D721Med (cell line): ENCODE results near the gene ZNF700.
"Not testable (repeated sequence)": the region's sequence is repeated elsewhere in the genome, so short reads cannot be mapped to it uniquely, and the experiment has no call there.

Experiments
- DNase-seq: peaks from one replicate; pipeline ENCODE4 v3.0.0; 2011; ENCODE audit warnings: low spot score; ENCODE audit not compliant: insufficient read length
- FAIRE-seq: peaks from 2 replicates; lab custom pipeline; 2011; peaks lifted over from hg19 to GRCh38; lab: Jason Lieb, UNC
- TF ChIP-seq, protein P1 (sequence below): IDR thresholded peaks from 2 replicates; pipeline ENCODE4 v1.5.1; 2012; ENCODE audit warnings: mild to moderate bottlenecking, control low read depth; ENCODE audit not compliant: insufficient read depth; ENCODE audit errors: missing control alignments

Gene ZNF700

DNA sequence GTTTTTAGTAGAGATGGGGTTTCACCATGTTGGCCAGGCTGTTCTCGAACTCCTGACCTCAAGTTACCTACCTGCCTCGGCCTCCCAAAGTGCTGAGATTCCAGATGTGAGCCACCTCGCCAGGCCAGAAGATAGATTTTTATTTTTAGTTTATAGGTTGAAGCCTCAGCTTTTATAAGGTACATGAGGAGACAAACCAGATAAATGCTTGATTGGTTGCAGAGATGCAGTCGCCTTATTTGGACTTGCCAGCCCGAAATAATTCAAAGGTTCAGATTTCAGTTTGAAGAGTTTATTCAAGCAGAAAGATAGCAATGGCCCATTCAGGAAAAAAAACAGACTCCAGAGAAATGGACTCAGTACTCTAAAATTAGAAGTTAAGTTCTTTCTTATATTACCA, 34.3 kb upstream of the ZNF700 start:
- FAIRE-seq: no peak

DNA sequence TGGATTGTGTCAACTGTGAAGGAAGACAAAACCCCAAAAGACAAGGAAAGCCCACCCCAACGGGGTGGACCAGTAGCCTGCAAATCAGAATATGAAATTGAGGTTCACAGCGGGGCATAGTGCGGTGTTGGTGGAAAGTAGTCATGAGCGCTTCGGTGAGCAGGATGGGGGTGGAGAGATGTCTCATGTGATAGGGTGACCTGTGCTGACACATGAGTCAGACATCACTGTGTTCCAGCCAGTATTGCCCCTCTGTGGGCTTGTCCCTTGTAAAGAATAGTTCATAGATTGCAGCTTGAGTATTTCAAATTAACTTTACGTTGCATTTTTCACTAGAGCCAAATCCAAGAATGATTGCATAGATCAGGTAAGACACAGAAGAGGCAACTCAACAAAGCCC, 30.1 kb upstream of the ZNF700 start:
- no peak for FAIRE-seq
- TF ChIP-seq, protein P1, sequence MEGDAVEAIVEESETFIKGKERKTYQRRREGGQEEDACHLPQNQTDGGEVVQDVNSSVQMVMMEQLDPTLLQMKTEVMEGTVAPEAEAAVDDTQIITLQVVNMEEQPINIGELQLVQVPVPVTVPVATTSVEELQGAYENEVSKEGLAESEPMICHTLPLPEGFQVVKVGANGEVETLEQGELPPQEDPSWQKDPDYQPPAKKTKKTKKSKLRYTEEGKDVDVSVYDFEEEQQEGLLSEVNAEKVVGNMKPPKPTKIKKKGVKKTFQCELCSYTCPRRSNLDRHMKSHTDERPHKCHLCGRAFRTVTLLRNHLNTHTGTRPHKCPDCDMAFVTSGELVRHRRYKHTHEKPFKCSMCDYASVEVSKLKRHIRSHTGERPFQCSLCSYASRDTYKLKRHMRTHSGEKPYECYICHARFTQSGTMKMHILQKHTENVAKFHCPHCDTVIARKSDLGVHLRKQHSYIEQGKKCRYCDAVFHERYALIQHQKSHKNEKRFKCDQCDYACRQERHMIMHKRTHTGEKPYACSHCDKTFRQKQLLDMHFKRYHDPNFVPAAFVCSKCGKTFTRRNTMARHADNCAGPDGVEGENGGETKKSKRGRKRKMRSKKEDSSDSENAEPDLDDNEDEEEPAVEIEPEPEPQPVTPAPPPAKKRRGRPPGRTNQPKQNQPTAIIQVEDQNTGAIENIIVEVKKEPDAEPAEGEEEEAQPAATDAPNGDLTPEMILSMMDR: no peak
- no peak for DNase-seq

More for the DNA sequence above, 34.3 kb upstream of the ZNF700 start:
- no peak for DNase-seq
- TF ChIP-seq, protein P1: no peak

DNA sequence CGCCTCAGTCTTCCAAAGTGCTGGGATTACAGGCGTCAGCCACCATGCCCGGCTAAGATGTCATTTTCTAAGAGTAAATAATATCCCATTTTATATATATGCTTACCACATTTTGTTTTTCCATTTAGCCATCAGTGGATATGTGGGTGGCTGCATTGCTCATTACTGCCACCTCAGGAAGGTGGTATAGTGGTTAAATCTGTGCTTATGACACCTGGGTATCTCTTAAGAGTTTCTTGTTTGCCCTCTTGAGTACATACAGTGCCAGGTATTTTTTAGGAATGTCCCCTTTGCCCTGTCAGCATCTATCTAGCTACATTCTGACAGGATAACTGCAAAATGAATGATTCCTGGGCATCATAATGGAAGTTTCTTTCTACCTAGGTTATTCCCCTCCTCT, 22.7 kb upstream of the ZNF700 start:
- DNase-seq (no peak), FAIRE-seq (no peak)
- TF ChIP-seq, protein P1: no peak

DNA sequence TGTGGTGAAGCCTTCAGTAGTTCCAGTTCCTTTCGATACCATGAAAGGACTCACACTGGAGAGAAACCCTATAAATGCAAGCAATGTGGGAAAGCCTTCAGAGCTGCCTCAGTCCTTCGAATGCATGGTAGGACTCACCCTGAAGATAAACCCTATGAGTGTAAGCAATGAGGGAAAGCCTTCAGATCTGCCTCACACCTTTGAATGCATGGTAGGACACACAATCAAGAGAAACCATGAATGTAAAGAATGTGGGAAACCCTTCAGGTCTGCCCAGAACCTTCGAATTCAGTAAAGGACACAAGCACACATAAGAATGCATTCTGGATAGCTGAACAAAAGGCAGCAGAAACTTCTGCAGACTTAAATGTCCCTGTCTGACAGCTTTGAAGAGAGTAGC, 19.0 kb upstream of the ZNF700 start:
- FAIRE-seq (no peak), DNase-seq (no peak)
- TF ChIP-seq, protein P1: no peak

DNA sequence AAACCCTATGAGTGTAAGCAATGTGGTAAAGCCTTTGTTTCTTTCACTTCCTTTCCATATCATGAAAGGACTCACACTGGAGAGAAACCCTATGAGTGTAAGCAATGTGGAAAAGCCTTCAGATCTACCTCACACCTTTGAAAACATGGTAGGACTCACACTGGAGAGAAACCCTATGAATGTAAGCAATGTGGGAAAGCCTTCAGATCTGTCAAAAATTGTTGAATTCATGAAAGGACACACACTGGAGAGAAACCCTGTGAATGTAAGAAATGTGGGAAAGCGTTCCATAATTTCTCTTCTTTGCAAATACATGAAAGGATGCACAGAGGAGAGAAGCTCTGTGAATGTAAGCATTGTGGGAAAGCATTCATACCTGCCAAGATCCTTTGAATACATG, 13.0 kb upstream of the ZNF700 start:
- not testable (repeated sequence) for FAIRE-seq, DNase-seq

DNA sequence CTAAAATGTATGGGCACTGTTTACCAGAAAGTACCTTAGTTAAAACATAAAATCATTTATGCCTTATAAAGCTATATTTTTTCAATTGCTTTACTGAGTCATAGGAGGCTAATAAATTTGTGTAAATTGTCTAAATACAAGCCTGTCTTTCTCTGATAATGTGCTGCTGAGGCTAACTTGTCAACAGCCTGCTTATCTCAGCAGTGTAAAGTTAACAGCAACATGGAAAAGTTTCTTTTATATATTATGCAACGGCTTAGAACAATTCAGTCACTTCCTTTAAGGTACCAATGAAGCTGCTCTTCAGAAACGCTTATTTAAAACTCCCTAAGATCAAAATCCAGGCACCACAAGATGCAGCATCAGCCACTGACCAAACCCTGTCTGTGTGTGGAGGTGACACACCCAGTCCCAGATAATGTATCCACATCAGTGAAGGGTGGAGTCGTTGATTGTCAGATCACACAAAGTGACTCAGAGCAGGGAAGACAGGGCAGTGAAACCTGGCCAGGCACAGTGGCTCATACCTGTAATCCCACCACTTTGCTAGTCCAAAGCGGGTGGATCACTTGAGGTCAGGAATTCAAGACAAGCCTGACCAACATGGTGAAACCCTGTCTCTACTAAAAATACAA, 10.4 kb upstream of the ZNF700 start:
- not testable (repeated sequence) for FAIRE-seq, DNase-seq

DNA sequence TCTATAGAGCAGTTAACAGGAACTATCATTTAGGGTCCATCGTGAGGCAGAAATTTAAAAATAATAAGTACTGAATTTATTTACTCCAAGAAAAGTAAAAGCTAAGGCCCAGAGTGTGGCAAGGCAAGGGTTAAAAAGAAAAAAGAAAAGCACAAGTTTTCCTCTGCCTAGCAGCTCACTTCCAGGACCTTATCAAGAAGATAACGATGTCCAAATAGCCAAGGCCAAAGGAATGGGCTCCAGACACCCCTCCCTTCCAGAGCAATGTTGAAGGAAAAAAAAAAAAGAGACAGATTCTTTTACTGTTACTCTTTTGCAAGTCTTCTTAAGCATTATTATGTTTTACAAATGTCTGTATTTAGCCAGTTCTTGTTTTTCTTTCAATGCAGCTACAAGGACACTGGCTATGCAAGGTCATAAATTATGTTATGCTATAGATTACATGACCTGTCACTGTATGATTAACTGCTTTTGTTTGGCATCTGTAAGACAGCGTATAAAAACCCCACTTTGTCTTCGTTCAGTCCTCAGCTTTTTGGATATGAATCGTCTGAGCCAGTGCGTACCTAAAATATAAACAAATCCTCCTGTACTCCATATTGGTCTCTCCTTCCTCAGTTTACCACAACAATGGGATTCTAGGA, 2.9 kb upstream of the ZNF700 start:
- FAIRE-seq (no peak), DNase-seq (no peak)
- TF ChIP-seq, protein P1: no peak

DNA sequence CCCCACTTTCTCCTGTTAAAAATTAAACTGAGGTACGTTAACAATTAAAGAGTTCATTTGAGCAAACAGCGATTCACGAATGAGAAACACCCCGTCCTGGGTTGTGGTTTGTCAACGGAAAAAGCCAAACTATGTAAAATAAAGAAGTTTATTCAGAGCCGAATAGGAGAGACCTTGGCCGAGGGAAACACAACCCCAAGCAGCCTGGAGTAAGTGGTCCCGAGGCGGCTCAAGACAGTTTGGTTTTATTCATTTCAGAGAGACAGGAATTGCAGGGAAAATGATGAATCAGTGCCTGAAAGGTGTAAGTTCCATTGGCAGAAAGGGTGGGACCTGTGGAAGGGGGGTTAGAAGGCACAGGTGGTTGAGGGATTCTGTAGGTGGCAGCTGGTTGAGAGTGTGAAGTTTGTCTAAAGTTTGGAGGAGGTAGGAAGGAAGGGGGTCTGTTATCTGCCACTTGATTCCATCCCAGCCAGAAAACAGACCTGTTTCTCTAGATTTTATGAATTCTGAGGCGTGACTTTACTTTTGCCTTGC, 812 bp downstream of the ZNF700 start:
- not testable (repeated sequence) for FAIRE-seq, DNase-seq
